Breast epithelium (tissue), 3 donors: ENCODE measurements around the gene USP24.
"Not testable (repeated sequence)": the region's sequence is repeated elsewhere in the genome, so short reads cannot be mapped to it uniquely, and the experiment has no call there.

ENCODE experiments used
- CTCF ChIP-seq, 3 donors: fragments of 450-650 bp; IDR thresholded peaks; one replicate each; pipeline ENCODE4 v1.5.1; 2016 to 2017; ENCODE audit warnings: antibody characterized with exemption in 3 of 3, mild to moderate bottlenecking in 3 of 3, moderate library complexity in 3 of 3
- POLR2A ChIP-seq: fragments of 450-650 bp; IDR thresholded peaks from one replicate; pipeline ENCODE4 v1.6.1; 2016; ENCODE audit warnings: antibody characterized with exemption, mild to moderate bottlenecking, moderate library complexity

- not testable (repeated sequence) for TF ChIP-seq CTCF (IDR thresholded peaks at IDR 0.05); POLR2A
Observed at GRCh38 chr1:55026682-55027081, 188.5 kb downstream of the USP24 start.
